H1 (cell line): Measurements from ENCODE around the gene CELSR1. TPM values are rescaled to one million over a fixed set of nuclear protein-coding genes. Genes with fewer than 3 reads are reported as not detected.

Source experiments
- CTCF ChIA-PET: fragments of 300-600 bp; sonication (Branson Sonifier 250); formaldehyde crosslinking; loops from one replicate; lab custom pipeline; 2021; ENCODE audit not compliant: partially characterized antibody; lab: Charles Lee
- POLR2A ChIA-PET: fragments of 300-600 bp; sonication (Branson Sonifier 250); formaldehyde crosslinking; loops from one replicate; lab custom pipeline; 2021; ENCODE audit warnings: inconsistent platforms; ENCODE audit not compliant: partially characterized antibody; lab: Charles Lee
- DNase-seq, 2 experiments: peaks; one replicate each; pipeline versions ENCODE4 v3.0.0 to v3.0.0-alpha.2; 2010 to 2022; ENCODE audit warnings: low spot score in 2 of 2, low read depth in 1 of 2, mixed read lengths in 1 of 2
- FAIRE-seq: peaks from 2 replicates; lab custom pipeline; 2011; peaks lifted over from hg19 to GRCh38; lab: Jason Lieb, UNC
- H2AFZ ChIP-seq: 2 replicates; pipeline ENCODE4 v1.8.1; 2012; ENCODE audit warnings: low read length, inconsistent platforms
- H2AK5ac ChIP-seq: 2 replicates; pipeline ENCODE4 v1.6.1; 2013; ENCODE audit warnings: low read depth, low read length
- H2BK120ac ChIP-seq: replicated peaks from 2 replicates; pipeline ENCODE3; 2013; ENCODE audit warnings: low read depth, low read length, inconsistent platforms
- H2BK12ac ChIP-seq: 2 replicates; pipeline ENCODE4 v1.6.1; 2013; ENCODE audit warnings: low read depth, low read length
- H2BK15ac ChIP-seq: 2 replicates; pipeline ENCODE4 v1.6.1; 2013; ENCODE audit warnings: low read length
- H2BK20ac ChIP-seq: 2 replicates; pipeline ENCODE4 v1.6.1; 2013; ENCODE audit warnings: low read length
- H2BK5ac ChIP-seq: 2 replicates; pipeline ENCODE4 v1.6.1; 2013; ENCODE audit warnings: low read depth, low read length
- H3K14ac ChIP-seq: 2 replicates; pipeline ENCODE4 v1.6.1; 2013; ENCODE audit warnings: inconsistent platforms; ENCODE audit not compliant: insufficient read length
- H3K18ac ChIP-seq: 2 replicates; pipeline ENCODE4 v1.6.1; 2013; ENCODE audit warnings: low read length; ENCODE audit errors: extremely low read depth
- H3K23ac ChIP-seq: 2 replicates; pipeline ENCODE4 v1.6.1; 2013; ENCODE audit warnings: inconsistent platforms; ENCODE audit not compliant: insufficient read length
- H3K23me2 ChIP-seq: 2 replicates; pipeline ENCODE4 v1.6.1; 2013; ENCODE audit warnings: low read depth, low read length
- H3K27ac ChIP-seq: 2 replicates; pipeline ENCODE4 v1.6.1; 2011; ENCODE audit warnings: low read depth, low read length, inconsistent platforms
- H3K27me3 ChIP-seq, 4 experiments: replicated peaks in 1 of 4; 1 replicate in 1 of 4; 2 replicates in 3 of 4; pipeline versions ENCODE4 v1.6.1 to v1.8.1; 2011 to 2013; ENCODE audit warnings: low read length in 3 of 4, mild to moderate bottlenecking in 3 of 4, inconsistent platforms in 2 of 4, mixed read lengths in 2 of 4, moderate library complexity in 1 of 4; ENCODE audit not compliant: control insufficient read depth in 3 of 4, insufficient read depth in 3 of 4; ENCODE audit errors: extremely low read depth in 1 of 4
- H3K36me3 ChIP-seq, 4 experiments: 2 replicates each; pipeline versions ENCODE4 v1.6.1 to v1.8.1; 2011 to 2013; ENCODE audit warnings: mild to moderate bottlenecking in 4 of 4, low read length in 3 of 4, moderate library complexity in 2 of 4, control low read depth in 1 of 4, inconsistent platforms in 1 of 4; ENCODE audit not compliant: insufficient read depth in 4 of 4, control insufficient read depth in 2 of 4
- H3K4ac ChIP-seq: replicated peaks from 2 replicates; pipeline ENCODE3; 2013; ENCODE audit warnings: low read length, low read depth, mixed read lengths, inconsistent platforms; ENCODE audit not compliant: insufficient read length
- H3K4me1 ChIP-seq, 4 experiments: replicated peaks in 1 of 4; 1 replicate in 1 of 4; 2 replicates in 3 of 4; pipeline versions ENCODE4 v1.6.1 to v1.8.1; 2011 to 2013; ENCODE audit warnings: low read length in 3 of 4, inconsistent platforms in 2 of 4, mixed read lengths in 1 of 4; ENCODE audit not compliant: insufficient read depth in 4 of 4, control insufficient read depth in 3 of 4
- H3K4me2 ChIP-seq, 2 experiments: 2 replicates each; pipeline versions ENCODE4 v1.6.1 to v1.8.1; 2011 to 2013; ENCODE audit warnings: low read depth in 2 of 2, low read length in 2 of 2, control low read depth in 1 of 2, inconsistent platforms in 1 of 2, mild to moderate bottlenecking in 1 of 2; ENCODE audit not compliant: insufficient read depth in 1 of 2
- H3K4me3 ChIP-seq, 4 experiments: fragments of 200-600, 300-600 bp in 1 of 4; sonication (generic), shearing (Covaris generic), sonication (Bioruptor Twin) in 1 of 4; 2 replicates each; pipeline versions ENCODE4 v1.5.1 to v1.8.1; 2011 to 2016; ENCODE audit warnings: low read length in 4 of 4, low read depth in 3 of 4, control low read depth in 2 of 4, inconsistent platforms in 2 of 4, mild to moderate bottlenecking in 2 of 4, mixed read lengths in 1 of 4, moderate library complexity in 1 of 4; ENCODE audit not compliant: insufficient read depth in 2 of 4; ENCODE audit errors: extremely low read depth in 1 of 4
- H3K56ac ChIP-seq: replicated peaks from 2 replicates; pipeline ENCODE3; 2013; ENCODE audit warnings: low read depth, mild to moderate bottlenecking, mixed read lengths, low read length, inconsistent platforms; ENCODE audit not compliant: insufficient read length
- H3K79me1 ChIP-seq: 2 replicates; pipeline ENCODE4 v1.6.1; 2013; ENCODE audit warnings: low read depth, low read length, control low read depth
- H3K79me2 ChIP-seq, 2 experiments: 2 replicates each; pipeline versions ENCODE4 v1.6.1 to v1.8.1; 2012 to 2013; ENCODE audit warnings: low read length in 2 of 2, mild to moderate bottlenecking in 2 of 2, inconsistent platforms in 1 of 2; ENCODE audit not compliant: insufficient read depth in 2 of 2, control insufficient read depth in 1 of 2
- H3K9ac ChIP-seq, 4 experiments: replicated peaks in 1 of 4; 1 replicate in 1 of 4; 2 replicates in 3 of 4; pipeline versions ENCODE4 v1.6.1 to v1.8.1; 2011 to 2013; ENCODE audit warnings: low read depth in 3 of 4, low read length in 3 of 4, control low read depth in 2 of 4, mild to moderate bottlenecking in 2 of 4, moderate library complexity in 2 of 4, inconsistent platforms in 1 of 4; ENCODE audit errors: extremely low read depth in 1 of 4
- H3K9me3 ChIP-seq, 2 experiments: 2 replicates each; pipeline versions ENCODE4 v1.6.1 to v1.8.1; 2012 to 2013; ENCODE audit warnings: mild to moderate bottlenecking in 2 of 2, moderate library complexity in 2 of 2, control low read depth in 1 of 2, inconsistent platforms in 1 of 2, low read depth in 1 of 2, low read length in 1 of 2, mixed read lengths in 1 of 2; ENCODE audit not compliant: insufficient read depth in 2 of 2
- H4K20me1 ChIP-seq, 2 experiments: replicated peaks in 1 of 2; 2 replicates each; pipeline versions ENCODE3 to v1.8.1; 2011 to 2013; ENCODE audit warnings: inconsistent platforms in 2 of 2, low read length in 2 of 2, mild to moderate bottlenecking in 1 of 2; ENCODE audit not compliant: insufficient read depth in 2 of 2, control insufficient read depth in 1 of 2
- H4K5ac ChIP-seq: 2 replicates; pipeline ENCODE4 v1.6.1; 2013; ENCODE audit warnings: low read length, low read depth, mixed read lengths, inconsistent platforms; ENCODE audit not compliant: insufficient read length
- H4K8ac ChIP-seq: 2 replicates; pipeline ENCODE4 v1.8.0; 2013; ENCODE audit warnings: mild to moderate bottlenecking, moderate library complexity, low read length, inconsistent platforms; ENCODE audit not compliant: insufficient read depth; ENCODE audit errors: extremely low read depth
- H4K91ac ChIP-seq: replicated peaks from 2 replicates; pipeline ENCODE3; 2013; ENCODE audit warnings: low read length, mixed read lengths, inconsistent platforms; ENCODE audit not compliant: insufficient read length
- ASH2L ChIP-seq: fragments of 200-600, 300-600 bp; sonication (generic); IDR thresholded peaks from one replicate; pipeline ENCODE4 v1.7.1; 2017; ENCODE audit warnings: low read length
- HDAC6 ChIP-seq: IDR thresholded peaks from one replicate; pipeline ENCODE4 v1.7.1; 2012; ENCODE audit warnings: low read depth, mild to moderate bottlenecking, inconsistent platforms, low read length, moderate library complexity
- RBBP5 ChIP-seq: IDR thresholded peaks from 2 replicates; pipeline ENCODE4 v1.7.1; 2012; ENCODE audit warnings: low read depth, mild to moderate bottlenecking, inconsistent platforms, low read length, moderate library complexity, borderline replicate concordance
- SAP30 ChIP-seq: fragments of 300-600 bp; sonication (generic); IDR thresholded peaks from 2 replicates; pipeline ENCODE4 v1.7.1; 2012; ENCODE audit warnings: low read length, moderate library complexity, mild to moderate bottlenecking, inconsistent platforms; ENCODE audit not compliant: insufficient read depth, insufficient replicate concordance
- WGBS, 2 experiments: shearing (Covaris generic) in 1 of 2; methylation state at CpG; one replicate each; pipeline versions ENCODE4 v1.1.6 to v1.1.7; 2013 to 2015; ENCODE audit warnings: low lambda C conversion rate in 2 of 2, mixed read lengths in 2 of 2, inconsistent platforms in 1 of 2, low coverage in 1 of 2, missing lambda C conversion rate in 1 of 2; ENCODE audit not compliant: insufficient replicate concordance in 2 of 2, insufficient coverage in 1 of 2, insufficient read length in 1 of 2; ENCODE audit errors: extremely low coverage in 1 of 2, missing lambda C conversion rate in 1 of 2; 5-methylcytosine and 5-hydroxymethylcytosine counted together
- polyA plus RNA-seq, 7 experiments: library from polyadenylated mRNA; depleted of rRNA in 3 of 7; stranded (reverse) in 5 of 7; unstranded in 2 of 7; fragments of >200 nt in 5 of 7; fragments of 200-250 nt in 2 of 7; gene quantifications; 1 replicate in 5 of 7; 2 replicates in 1 of 7; 4 replicates in 1 of 7; pipeline versions ENCODE4 v1.2.1 to v1.2.3, GENCODE V29; 2011 to 2013; ENCODE audit warnings: missing spikeins in 2 of 7, mixed read lengths in 2 of 7
- total RNA-seq: library from RNA; stranded (reverse); fragmentation: NEBNext Ultra II Directional; extraction: Animal tissue kit (Norgen Biotek cat#: 25700); gene quantifications from 2 replicates; pipeline ENCODE4 v1.2.1, GENCODE V29; 2021

Gene CELSR1
- total and polyA plus RNA-seq, 2 of the 8 experiments (the other 6 are each of a cell fraction or from before 2014, with no cell fraction given), result 9.0 to 12.4 TPM

GRCh38 chr22:46516638-46517037 is 20.8 kb downstream of the CELSR1 start:
- FAIRE-seq (no peak), DNase-seq (no peak)
- H2BK20ac ChIP-seq, result no peak overlapping the region
- ChIA-PET CTCF (no interaction called here), POLR2A (interaction anchor here (0.9 kb wide), 1 partner anchor 20 kb away, joined by 4 read pairs; no protein-coding TSS in a partner anchor)
- H3K4ac ChIP-seq, result no peak overlapping the region
- no peak for TF ChIP-seq SAP30
- TF ChIP-seq RBBP5, result no peak
- TF ChIP-seq HDAC6, result no peak
- TF ChIP-seq ASH2L, result no peak
- H3K18ac ChIP-seq, result no peak overlapping the region
- H3K9me3 ChIP-seq, result no peaks in the 10 kb centered on the region
- WGBS, 2 experiments, result 91% methylated on average over 8 of the region's 10 CpGs; no CpG with 5 or more reads in 1 of the 2 experiments
- H3K56ac ChIP-seq, result no peak overlapping the region
- H3K14ac ChIP-seq, result no peak overlapping the region
- H3K9ac ChIP-seq, result no peak overlapping the region
- H4K8ac ChIP-seq, result no peak overlapping the region
- H2BK120ac ChIP-seq, result no peak overlapping the region
- no peak overlapping the region for H2AK5ac ChIP-seq
- no peak overlapping the region for H3K4me3 ChIP-seq
- no peak overlapping the region for H3K4me2 ChIP-seq
- 0 out of 2 replicates have a peak overlapping the region, but pooled peaks have one; percentile 3 for H2BK12ac ChIP-seq
- H4K20me1 ChIP-seq, result peaks cover 0 to 4% of the 10 kb centered on the region in 2 experiments
- no peak overlapping the region for H4K5ac ChIP-seq
- no peaks in the 10 kb centered on the region for H3K23me2 ChIP-seq
- H3K79me1 ChIP-seq, result peaks cover 5% of the 10 kb centered on the region; the same call in 1 of the 2 replicates
- H4K91ac ChIP-seq, result no peak overlapping the region
- no peak overlapping the region for H2BK15ac ChIP-seq
- no peaks in the 10 kb centered on the region; a peak in 1 of 4 replicates for H3K79me2 ChIP-seq
- H3K36me3 ChIP-seq, result no peaks in the 10 kb centered on the region
- H3K27me3 ChIP-seq, result no peaks in the 10 kb centered on the region
- no peak overlapping the region for H3K27ac ChIP-seq
- H2AFZ ChIP-seq, result no peak overlapping the region
- peak overlapping the region; percentile 60; the same call in 1 of the 2 replicates for H2BK5ac ChIP-seq
- peaks cover 0 to 16% (median 11%) of the 10 kb centered on the region in 4 experiments; a peak in 6 of 7 replicates for H3K4me1 ChIP-seq
- H3K23ac ChIP-seq, result no peak overlapping the region
